ENCODE measurements around the gene WIF1.

WIF1 gene

DNA sequence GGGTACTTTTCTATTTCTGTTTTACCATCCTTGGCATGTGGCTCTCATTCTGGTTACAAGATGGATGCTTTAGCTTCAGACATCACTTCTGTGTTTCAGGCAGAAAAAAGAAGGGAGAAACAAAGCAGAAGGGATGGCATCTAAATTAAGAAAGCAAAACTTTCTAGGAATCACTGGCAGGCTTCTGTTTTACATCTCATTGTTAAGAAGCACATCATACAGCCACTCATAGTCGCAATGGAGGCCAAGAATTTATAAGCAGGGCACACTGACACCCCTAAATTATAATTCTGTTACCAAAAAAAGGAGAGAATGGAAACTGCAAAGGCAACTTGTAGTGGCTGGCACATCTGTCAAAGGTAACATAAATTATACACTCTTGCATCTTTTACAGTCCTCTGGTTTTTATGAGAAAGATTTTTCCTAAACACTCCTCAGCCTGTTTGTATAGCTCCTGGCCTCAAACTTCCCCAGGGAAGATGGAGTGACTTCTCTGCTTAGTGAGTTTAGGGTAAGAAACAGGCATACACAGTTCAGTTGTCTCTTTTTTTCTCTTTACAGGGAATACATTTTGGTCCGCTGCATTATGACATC lies 26.3 kb upstream of the WIF1 start:
- no peak for TF ChIP-seq ZNF274 (IDR thresholded peaks at IDR 0.05; ENCODE audit: low read depth, low read length)

GRCh38 chr12:65140738-65141137 lies 19.6 kb upstream of the WIF1 start:
- TF ChIP-seq ZNF274 (IDR thresholded peaks at IDR 0.05; ENCODE audit: low read depth, low read length) = no peak
- no peak overlapping the region for H3K4me3 ChIP-seq (ENCODE audit: low read length)

More for the DNA sequence above, 26.3 kb upstream of the WIF1 start:
- no peak overlapping the region for H3K4me3 ChIP-seq (ENCODE audit: low read length)

DNA sequence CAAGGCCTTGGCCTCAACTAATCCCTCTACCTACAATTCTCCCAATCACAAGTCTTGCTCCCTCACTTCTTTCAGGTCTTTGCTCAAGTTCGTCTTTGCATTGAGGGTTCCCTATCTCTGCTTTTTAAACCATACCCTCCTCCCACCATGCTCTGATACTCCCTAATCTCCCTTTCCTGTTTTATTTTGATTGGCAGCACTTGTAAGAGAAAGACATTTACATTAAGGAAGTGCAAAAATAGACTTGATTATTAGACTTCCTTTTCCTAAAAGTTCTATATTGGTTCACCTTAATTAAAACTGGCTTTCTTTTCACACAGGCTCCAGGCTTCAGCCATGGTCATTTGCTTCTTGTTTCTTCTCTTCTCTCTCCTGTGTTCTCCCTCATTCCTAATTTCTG lies 18.3 kb upstream of the WIF1 start:
- TF ChIP-seq ZNF274 (IDR thresholded peaks at IDR 0.05; ENCODE audit: low read depth, low read length) = no peak
- H3K4me3 ChIP-seq (ENCODE audit: low read length) = no peak overlapping the region

GRCh38 chr12:65133879-65134278 lies 12.8 kb upstream of the WIF1 start:
- no peak for TF ChIP-seq ZNF274 (IDR thresholded peaks at IDR 0.05; ENCODE audit: low read depth, low read length)
- H3K4me3 ChIP-seq (ENCODE audit: low read length) = no peak overlapping the region

GRCh38 chr12:65126482-65126881 lies 5.4 kb upstream of the WIF1 start:
- H3K4me3 ChIP-seq (ENCODE audit: low read length) = no peak overlapping the region
- no peak for TF ChIP-seq ZNF274 (IDR thresholded peaks at IDR 0.05; ENCODE audit: low read depth, low read length)

DNA sequence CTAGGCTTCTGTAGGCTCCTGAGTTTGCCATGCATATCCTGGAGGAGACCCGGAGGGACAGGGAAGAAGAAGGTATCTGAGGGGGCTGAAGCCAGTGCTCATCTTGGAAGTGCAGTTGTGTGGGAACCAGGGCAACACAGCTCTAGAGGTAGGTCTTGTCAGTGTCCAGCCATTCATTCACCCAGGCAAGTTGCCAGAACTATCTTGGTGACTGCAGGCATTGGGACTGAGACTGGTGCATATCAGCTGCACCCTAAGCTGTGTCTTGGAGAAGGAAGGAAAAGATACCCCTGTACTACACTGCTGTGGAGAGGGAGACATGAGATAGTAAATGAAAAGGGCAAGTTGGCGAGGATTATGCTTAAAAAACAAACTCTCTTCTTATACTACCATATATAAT lies 4.9 kb upstream of the WIF1 start:
- no peak for TF ChIP-seq ZNF274 (IDR thresholded peaks at IDR 0.05; ENCODE audit: low read depth, low read length)

DNA sequence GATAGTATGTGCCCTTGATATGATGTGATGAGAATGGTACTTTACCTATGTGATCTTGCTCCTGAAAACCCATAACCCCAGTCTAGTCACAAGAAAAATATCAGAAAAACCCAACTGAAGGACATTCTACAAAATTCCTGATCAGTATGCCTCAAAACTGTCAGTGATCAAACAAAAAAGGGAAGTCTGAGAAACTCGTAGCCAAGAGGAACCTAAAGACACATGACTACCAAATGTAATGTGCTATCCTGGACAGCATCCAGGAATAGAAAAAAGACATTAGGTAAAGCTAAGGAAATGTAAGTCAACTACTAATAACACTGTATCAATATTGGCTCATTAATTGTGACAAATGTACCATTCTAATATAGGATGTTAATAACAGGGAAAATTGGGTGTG lies 4.1 kb upstream of the WIF1 start:
- no peak for TF ChIP-seq ZNF274 (IDR thresholded peaks at IDR 0.05; ENCODE audit: low read depth, low read length)
- no peak overlapping the region for H3K4me3 ChIP-seq (ENCODE audit: low read length)

More for the DNA sequence above, 4.9 kb upstream of the WIF1 start:
- H3K4me3 ChIP-seq (ENCODE audit: low read length) = no peak overlapping the region

- TF ChIP-seq ZNF274 (IDR thresholded peaks at IDR 0.05; ENCODE audit: low read depth, low read length) = no peak
- H3K4me3 ChIP-seq (ENCODE audit: low read length) = no peak overlapping the region
These were observed 2.4 kb upstream of the WIF1 start for GRCh38 chr12:65123435-65124063.

DNA sequence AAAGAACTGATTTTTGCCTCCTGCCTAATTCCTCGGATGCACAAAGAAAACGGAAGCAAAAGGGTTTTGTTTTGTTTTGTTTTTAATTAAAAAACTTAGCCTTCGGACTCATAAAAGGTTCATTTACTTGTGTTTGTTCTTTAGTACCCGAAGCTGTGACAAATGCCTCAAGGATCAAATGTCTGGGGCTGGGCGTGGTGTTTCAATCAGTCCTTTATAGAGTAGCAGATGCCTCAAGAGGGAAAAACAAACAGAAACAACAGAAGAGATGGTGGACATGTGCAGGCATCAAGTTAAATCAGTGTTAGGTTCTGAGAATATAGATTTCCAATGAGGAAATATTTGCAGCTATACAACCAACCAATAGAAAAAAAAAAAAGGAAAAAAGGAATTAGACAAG lies 1.6 kb upstream of the WIF1 start:
- no peak overlapping the region for H3K4me3 ChIP-seq (ENCODE audit: low read length)
- no peak for TF ChIP-seq ZNF274 (IDR thresholded peaks at IDR 0.05; ENCODE audit: low read depth, low read length)

- H3K4me3 ChIP-seq (ENCODE audit: low read length) = no peak overlapping the region; the same call in 1 of the 2 replicates
- TF ChIP-seq ZNF274 (IDR thresholded peaks at IDR 0.05; ENCODE audit: low read depth, low read length) = no peak
These were observed 908 bp upstream of the WIF1 start for GRCh38 chr12:65121956-65122469.

DNA sequence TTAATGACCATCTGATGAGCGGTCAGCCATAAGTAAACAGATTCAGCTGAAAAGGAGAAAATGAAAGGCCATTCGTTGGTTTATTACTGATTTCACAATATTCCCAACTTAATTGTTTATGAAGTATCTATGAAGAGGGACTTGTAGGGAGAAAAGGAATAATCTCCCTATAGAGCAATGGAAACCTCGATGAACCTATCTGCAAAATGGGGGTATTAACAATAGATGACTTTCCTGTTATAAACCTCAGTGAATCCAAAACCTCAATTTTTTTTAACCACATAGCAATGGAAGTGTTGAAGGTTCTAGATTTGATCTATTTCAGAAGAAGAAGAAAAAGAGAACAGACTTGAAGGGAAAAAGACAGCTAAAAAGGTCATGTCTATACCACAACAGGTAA lies 2.0 kb downstream of the WIF1 start:
- no peak for TF ChIP-seq ZNF274 (IDR thresholded peaks at IDR 0.05; ENCODE audit: low read depth, low read length)
- H3K4me3 ChIP-seq (ENCODE audit: low read length) = no peak overlapping the region

DNA sequence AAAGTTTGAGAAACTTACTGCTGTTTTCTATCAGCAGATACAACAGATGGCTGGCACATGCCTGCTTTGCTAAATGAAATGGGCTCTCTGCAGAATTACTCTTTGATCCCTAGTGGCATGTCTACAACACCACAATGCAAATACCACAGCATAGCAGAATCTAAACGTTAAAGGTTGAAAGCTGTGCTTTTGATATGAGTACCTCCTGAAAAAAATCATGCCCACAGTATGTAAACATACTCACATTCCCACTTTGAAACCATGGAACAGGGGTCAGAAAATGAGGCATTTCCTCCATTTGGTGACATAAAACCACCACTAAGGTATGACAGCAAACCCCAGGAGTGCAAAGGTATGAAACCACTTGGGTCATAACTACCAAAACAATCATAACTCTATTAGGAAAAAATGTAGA lies 7.5 kb downstream of the WIF1 start:
- H3K4me3 ChIP-seq (ENCODE audit: low read length) = no peak overlapping the region
- no peak for TF ChIP-seq ZNF274 (IDR thresholded peaks at IDR 0.05; ENCODE audit: low read depth, low read length)

DNA sequence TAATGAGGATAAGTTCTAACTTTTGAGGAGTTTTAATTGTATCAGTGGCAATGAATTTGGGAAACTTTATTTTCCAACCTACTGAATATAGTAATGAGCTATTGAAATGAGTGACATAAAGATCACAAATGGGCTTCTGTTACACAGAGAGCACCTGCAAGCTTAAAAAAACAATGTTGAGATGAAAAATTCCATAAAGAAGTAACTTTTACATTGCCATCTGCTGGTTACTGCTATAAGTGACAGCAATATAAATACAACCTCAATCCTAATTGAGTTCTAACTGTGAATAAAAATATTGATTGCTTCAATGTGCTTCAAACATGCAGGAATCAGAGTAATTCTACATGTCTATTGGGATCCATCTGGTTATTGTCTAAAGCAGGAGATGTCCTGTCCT lies 14.2 kb downstream of the WIF1 start:
- TF ChIP-seq ZNF274 (IDR thresholded peaks at IDR 0.05; ENCODE audit: low read depth, low read length) = no peak
- H3K4me3 ChIP-seq (ENCODE audit: low read length) = no peak overlapping the region

GRCh38 chr12:65100140-65100539 lies 21.0 kb downstream of the WIF1 start:
- TF ChIP-seq ZNF274 (IDR thresholded peaks at IDR 0.05; ENCODE audit: low read depth, low read length) = no peak

DNA sequence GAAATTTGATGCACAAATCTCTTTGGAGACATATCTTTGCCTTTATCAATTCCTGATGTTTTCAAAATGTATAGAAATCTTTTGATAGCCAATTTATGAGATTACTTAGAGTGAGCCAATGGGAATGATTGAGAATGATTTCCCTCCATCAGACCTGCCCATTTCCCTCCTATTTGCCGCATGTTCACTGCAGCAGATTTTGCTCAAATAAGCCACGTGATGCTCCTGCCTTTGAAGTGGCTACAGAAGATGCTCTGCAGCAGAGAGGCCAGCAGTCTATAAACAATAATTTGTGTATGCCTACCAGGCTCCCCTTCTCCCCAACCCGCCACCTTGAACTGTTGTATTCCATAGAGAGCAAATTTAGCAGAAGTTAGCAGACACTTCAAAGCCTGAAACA lies 21.9 kb downstream of the WIF1 start:
- H3K4me3 ChIP-seq (ENCODE audit: low read length) = no peak overlapping the region
- no peak for TF ChIP-seq ZNF274 (IDR thresholded peaks at IDR 0.05; ENCODE audit: low read depth, low read length)

More at GRCh38 chr12:65100140-65100539, 21.0 kb downstream of the WIF1 start:
- no peak overlapping the region for H3K4me3 ChIP-seq (ENCODE audit: low read length)
